Measurements from ENCODE around the gene KCNQ1.

Gene KCNQ1

DNA sequence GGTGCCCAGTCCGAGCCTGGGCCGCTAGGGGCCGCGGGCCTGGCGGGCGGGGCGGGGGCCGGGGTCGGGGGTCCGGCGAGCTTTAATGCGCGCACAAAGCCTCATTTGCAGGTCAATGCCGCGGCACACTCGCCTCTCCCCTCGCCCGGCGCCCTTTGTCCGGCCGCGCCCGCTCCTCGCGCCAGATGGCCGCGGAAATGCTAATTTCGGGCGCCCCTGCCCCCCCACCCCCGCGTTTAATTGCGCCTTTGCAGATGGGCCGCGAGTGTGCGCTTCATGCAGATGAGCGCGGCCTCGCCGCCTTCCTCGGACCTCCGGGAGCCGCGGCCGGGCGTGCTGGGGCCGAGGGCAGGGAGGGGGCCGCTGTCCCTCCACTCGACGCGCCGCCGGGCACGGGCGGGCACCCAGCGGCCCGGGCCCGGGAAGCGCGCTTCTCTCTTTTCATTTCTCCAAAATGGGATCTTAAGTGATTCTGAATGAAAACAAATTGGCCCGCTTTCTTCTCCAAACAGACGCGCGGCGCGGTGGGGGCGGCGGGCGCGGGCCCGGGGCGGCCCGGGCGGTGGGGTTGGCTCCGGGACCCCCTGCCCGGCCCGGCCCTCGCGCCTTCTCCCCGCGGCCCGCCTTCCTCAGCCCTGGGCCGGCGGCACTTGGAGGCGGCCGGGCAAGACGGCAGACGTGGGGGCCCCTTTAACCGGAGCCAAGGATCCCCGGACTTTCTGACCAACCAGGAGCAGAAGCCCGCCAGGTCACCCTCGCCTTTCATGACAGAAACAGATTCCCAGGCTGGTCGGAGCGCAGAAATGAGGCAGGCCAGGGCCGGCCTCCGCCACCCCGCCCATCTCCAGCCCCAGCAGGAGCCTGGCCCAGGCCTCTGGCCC, 417.8 kb downstream of the KCNQ1 start:
- DNase-seq = no peak
- TF ChIP-seq GATA1 (IDR thresholded peaks at IDR 0.05; ENCODE audit: low read depth, low read length) (no peak), POLR2A (IDR thresholded peaks at IDR 0.05; ENCODE audit: low read length) (no peak)

DNA sequence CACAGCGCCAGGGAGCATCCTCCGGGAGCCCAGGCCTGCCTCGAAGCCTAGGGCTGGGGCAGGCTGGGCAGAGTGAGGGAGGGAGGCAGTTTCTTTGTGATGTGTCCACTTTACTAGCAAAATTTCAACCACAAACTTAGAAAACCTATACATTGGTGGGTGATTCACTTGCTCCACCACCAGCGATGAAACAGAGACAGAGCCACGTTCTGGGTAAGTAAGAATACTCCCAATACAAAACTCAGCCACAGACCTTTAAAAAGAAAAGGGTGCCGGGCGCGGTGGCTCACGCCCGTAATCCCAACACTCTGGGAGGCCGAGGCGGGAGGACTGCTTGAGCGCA, 418.4 kb downstream of the KCNQ1 start:
- TF ChIP-seq GATA1 (IDR thresholded peaks at IDR 0.05; ENCODE audit: low read depth, low read length) (no peak), POLR2A (IDR thresholded peaks at IDR 0.05; ENCODE audit: low read length) (no peak)
- DNase-seq = no peak

DNA sequence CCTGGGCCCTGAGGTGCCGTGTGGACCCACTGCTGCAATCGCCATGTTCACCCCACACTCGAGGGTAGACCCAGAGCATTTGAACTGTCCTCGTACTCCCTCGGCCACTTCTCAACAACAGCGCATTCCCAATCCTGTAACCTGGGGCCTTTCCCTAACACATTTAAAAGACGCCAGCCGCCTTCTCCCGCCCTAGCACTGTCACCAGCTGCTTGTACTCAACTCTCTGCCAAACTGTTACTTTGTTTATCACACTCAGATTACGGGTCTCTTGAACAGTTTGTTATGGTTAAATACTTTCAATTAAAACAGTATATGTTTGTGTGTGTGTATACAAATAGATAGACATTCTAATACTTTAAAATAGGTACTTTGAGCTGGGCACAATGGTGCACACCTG, 420.1 kb downstream of the KCNQ1 start:
- no peak for DNase-seq

DNA sequence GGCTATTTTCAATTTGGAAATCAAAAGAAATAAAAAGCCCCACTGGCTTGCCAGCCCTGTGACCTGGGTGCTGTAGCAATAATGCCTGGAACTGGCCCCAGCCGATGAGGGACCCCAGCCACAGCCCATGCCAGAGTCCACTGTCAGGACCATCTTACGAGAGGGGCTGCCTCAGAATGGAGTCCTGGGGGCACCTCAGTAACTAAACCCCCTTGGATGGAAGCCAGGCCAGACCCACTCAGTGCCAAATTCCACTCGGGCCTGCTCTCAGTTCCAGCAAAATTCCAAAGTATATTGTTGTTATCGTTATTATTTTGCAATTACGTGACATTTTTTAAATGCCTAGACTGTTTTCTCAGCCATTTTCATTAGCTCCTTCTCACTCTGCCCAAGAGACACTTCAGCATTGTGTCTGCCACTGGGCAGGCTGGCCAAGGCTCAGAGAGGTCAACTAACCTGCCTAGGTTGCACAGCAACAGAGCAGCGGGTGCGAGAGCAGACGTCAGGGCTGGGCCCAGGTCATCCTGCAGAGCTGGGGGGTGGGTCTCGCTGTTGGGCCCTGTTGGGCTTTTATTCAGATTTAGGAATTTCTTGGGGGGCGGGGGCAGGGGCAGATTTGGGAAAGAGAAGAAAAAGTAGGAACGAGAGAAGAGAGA, 421.2 kb downstream of the KCNQ1 start:
- no peak for DNase-seq
- TF ChIP-seq GATA1 (IDR thresholded peaks at IDR 0.05; ENCODE audit: low read depth, low read length) = no peak
- TF ChIP-seq POLR2A (IDR thresholded peaks at IDR 0.05; ENCODE audit: low read length) = no peak

More for the DNA sequence above, 420.1 kb downstream of the KCNQ1 start:
- TF ChIP-seq POLR2A (IDR thresholded peaks at IDR 0.05; ENCODE audit: low read length) = no peak
- no peak for TF ChIP-seq GATA1 (IDR thresholded peaks at IDR 0.05; ENCODE audit: low read depth, low read length)

DNA sequence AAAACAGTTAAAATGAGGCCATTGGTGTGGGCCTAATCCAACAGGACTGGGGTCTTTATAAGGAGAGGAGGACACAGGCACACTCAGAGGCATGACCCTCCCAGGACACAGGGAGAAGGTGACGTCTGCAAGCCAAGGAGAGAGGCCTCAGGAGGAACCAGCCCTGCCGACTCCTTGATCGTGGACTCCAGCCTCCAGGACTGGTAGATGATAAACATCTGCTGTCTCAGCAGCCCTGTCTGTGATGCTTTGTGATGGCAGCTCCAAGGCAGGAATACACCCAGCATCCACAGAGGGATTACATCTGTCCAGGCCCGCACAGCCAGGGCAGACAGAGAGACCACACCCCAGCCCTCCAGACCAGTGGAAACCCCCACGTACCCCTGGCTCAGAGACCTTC, 422.3 kb downstream of the KCNQ1 start:
- TF ChIP-seq POLR2A (IDR thresholded peaks at IDR 0.05; ENCODE audit: low read length) (no peak), GATA1 (IDR thresholded peaks at IDR 0.05; ENCODE audit: low read depth, low read length) (no peak)
- no peak for DNase-seq

DNA sequence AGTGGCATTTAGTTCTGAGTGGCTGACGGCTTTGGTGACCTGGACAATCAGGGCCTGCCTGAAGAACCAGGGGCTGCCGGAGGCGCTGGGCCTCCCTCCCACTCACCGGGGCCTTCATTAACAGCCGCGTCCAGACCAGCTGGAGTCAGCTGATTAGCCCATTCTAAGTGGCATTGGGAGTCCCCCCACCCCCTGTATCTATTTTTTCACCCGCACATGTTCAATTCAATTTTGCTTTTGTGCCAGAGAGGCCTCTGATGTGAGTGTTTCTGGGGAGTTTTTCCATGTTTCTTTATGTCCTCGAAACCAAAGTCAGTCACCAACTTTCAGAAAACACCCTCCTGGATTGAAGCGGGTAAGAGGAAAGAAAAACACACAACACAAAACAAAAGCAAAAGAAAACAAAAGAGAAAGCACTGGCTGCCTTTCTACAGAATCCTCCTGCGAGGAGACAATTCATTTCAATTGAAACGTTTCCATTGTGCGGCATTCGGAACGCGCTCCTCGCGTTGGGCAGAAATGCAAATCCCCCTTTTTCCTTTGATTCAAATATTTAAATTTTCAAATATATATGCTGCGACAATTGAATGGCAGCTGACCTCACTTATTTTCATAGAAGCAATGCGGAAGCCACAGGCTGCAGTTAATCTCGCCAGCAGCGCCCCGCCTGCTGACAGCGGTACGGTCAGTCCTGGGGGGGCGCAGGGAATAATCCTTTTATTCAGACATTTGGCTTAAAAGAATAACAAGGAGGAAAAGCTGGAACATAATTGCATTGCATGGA, 423.1 kb downstream of the KCNQ1 start:
- TF ChIP-seq POLR2A (IDR thresholded peaks at IDR 0.05; ENCODE audit: low read length) (no peak), GATA1 (IDR thresholded peaks at IDR 0.05; ENCODE audit: low read depth, low read length) (no peak)

DNA sequence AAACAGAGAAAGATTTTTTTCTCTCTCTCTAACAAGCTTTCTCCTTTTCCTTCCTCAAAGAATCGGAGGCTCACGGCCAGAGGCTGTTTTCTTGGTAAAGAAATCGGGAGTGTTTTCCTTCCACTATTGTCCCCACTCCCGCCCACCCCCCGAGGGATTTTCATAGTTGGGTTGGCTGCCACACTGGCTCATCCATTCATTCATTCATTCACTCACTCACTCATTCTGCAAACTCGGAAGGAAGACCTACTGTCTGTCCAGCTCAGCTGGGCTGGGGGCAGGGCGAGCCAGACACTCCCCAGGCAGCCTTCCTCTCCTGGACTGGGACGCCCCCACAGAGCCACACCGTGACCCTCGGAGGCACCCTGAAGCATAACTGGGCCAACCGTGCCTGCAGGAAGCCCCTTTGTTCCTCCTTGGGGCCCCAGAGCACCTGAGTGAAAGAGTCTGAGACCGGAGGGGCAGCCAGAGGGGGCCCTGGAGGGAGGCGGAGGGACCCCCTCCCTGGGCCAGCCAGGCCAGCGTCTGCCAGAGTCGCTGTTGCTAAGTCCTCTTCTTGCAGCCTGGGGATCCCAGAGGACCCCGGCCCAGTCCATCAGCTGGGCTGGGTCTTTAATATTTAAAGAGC, 423.8 kb downstream of the KCNQ1 start:
- no peak for DNase-seq
- TF ChIP-seq POLR2A (IDR thresholded peaks at IDR 0.05; ENCODE audit: low read length) = no peak
- TF ChIP-seq GATA1 (IDR thresholded peaks at IDR 0.05; ENCODE audit: low read depth, low read length) = no peak

More for the DNA sequence above, 423.1 kb downstream of the KCNQ1 start:
- peak in 1 of 2 experiments; percentile 39 for DNase-seq

DNA sequence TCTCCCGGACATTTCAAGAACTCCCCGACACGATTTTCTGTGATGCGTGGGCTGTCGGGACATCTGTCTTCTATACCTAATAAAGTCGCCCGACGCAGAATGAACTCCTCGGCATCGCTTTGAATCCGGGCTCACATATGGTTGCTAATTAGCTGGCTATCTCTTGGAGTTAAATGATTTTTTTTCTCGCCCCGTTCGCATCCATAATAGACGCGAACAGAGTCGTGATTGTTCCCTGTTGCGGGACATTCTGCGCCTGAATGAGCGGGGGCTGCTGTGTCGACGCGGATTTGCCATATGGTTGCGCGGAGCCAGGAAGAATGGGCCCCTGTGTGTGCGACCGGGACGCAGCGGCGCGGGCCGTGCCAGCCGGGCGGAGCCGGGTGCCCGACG, 424.3 kb downstream of the KCNQ1 start:
- no peak for TF ChIP-seq POLR2A (IDR thresholded peaks at IDR 0.05; ENCODE audit: low read length)
- no peak for TF ChIP-seq GATA1 (IDR thresholded peaks at IDR 0.05; ENCODE audit: low read depth, low read length)
- DNase-seq = no peak

DNA sequence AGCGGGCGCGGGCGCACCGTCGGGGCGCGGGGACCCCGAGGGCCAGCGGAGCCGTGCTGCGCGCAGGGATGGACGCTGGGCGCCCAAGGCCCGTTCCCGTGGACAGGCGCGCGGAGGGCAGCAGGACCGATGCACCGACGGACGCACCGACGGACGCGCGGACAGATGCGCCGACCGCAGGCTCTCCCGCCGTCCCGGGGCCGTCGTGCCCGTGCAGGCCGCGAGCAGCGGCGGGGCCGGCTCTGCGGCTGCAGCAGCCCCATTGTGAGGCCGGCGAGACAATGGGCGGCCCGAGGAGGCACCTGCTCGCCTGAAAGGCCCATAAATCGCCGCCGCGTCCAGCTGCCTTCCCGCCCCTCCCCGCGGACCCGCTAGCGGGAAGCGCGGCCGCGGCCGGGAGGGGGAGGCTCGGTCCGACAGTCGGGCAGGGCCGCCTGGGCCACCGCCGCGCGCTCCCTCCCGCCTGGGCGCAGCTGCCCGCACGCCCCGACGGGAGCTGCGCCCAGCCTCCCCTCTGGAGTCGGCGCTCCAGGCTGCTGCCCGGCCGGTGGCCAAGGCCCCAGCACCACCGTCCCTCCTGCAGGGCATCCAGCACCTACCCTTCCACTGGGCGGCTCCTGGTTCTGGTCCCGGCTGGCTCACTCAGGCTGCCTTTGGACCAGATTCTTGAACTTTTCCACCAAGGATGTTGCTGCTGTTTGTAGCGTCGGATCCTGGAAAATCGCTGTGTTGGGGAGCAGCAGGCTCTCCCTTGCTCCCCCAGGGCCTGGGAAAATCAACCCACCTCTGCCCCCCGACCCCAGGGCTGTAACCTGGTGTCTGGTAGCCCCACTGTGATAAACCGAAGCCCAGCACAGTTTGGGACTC, 425.0 kb downstream of the KCNQ1 start:
- no peak for DNase-seq
- TF ChIP-seq GATA1 (IDR thresholded peaks at IDR 0.05; ENCODE audit: low read depth, low read length) (no peak), POLR2A (IDR thresholded peaks at IDR 0.05; ENCODE audit: low read length) (no peak)

DNA sequence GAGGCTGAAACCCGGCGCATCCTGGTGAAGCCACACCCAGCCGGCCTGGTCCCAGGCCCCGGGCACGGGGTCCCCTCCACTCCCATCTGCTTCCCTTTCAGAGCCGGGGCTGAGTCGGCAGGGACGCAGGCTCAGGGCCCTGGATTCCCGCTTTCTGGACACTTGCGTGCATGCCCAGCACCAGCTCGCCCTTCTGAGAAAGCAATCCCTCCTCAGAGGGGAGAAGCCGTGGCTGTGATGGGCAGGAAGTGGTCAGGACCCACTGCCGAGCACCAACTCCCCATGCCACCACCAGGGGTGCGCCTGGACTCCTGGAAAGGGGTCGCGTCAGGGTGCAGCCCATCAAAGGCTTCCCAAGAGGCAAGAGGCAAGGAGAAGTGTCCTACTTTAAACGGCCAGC, 425.7 kb downstream of the KCNQ1 start:
- no peak for TF ChIP-seq GATA1 (IDR thresholded peaks at IDR 0.05; ENCODE audit: low read depth, low read length)
- no peak for TF ChIP-seq POLR2A (IDR thresholded peaks at IDR 0.05; ENCODE audit: low read length)
- no peak for DNase-seq

DNA sequence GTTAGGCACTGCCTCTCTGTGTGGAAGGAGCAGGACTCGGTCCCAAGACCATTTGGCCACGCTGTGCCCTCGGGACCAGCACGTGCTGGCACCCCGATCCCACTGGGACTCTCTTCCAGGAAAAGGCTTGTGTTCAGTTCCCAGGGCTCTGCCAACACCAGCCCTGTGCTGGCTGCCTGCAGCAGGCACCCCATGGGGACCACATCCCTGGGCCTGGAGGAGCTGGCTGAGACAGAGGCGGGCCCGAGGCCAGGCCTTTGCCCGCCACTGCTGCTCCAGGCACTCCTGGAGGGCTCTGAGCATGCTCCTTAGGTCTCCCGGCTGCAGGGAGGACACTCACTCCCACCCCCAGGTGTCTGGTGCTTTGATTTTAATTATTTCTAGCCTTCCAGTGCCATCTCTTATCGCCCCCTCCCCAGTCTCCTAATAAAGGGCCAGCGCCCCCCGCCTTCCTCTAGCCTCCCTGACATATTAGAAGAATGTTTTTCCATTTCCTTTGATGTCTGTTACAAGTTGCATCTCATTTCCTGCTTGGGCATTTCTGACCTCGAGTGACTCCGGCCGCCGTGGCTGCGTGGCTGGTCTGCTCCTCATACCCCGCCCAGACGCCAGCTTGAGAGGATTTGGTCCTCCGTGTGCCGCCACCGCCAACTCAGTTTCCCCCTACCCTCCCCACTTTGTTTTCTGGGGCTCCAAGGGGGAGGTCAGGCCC, 426.3 kb downstream of the KCNQ1 start:
- no peak for DNase-seq
- no peak for TF ChIP-seq GATA1 (IDR thresholded peaks at IDR 0.05; ENCODE audit: low read depth, low read length)
- TF ChIP-seq POLR2A (IDR thresholded peaks at IDR 0.05; ENCODE audit: low read length) = no peak

DNA sequence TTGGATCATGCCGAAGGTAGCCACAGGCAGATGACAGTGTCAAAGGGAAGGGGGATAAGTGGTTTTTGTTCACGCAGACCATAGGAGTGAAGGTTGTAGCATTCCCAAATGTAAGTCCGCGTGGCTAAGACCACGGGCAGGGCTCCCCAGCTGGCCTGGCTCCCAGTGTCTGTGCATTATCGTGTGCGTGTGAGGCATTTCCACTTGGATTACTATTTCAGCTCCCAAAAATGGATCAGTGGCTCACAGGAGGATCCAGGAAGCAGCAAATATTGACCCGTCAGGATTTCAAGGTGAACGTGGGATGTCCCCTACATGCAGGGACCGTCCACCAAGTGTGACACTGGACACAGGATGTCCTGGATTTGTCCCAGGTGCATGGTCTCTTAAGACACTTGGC, 430.2 kb downstream of the KCNQ1 start:
- no peak for DNase-seq

More for the DNA sequence above, 430.2 kb downstream of the KCNQ1 start:
- no peak for TF ChIP-seq GATA1 (IDR thresholded peaks at IDR 0.05; ENCODE audit: low read depth, low read length)
- no peak for TF ChIP-seq POLR2A (IDR thresholded peaks at IDR 0.05; ENCODE audit: low read length)
